GM12878 (cell line): Measurements from ENCODE around the gene FAM219A. TPM values are rescaled to one million over a fixed set of nuclear protein-coding genes. Genes with fewer than 3 reads are reported as not detected.

Source experiments
- ATAC-seq: fragments of 200-7000 bp; cut with Tn5 transposase; 3 replicates; pipeline ENCODE4 v1.9.1; 2020; ENCODE audit warnings: mild to moderate bottlenecking, moderate library complexity
- BruUV-seq: library from RNA; stranded (reverse); fragments of 400-500 nt; replicated peaks from 2 replicates; lab custom pipeline; 2021; lab: Mats Ljungman, UMichigan
- CTCF ChIA-PET: fragments of 300-600 bp; sonication (Branson Sonifier 250); formaldehyde crosslinking; extraction: SDS; loops from one replicate; lab custom pipeline; 2021; ENCODE audit warnings: inconsistent platforms; lab: Yijun Ruan, JAX
- POLR2A ChIA-PET: fragments of 350-600 bp; formaldehyde crosslinking; extraction: SDS; loops from one replicate; lab custom pipeline; 2021; ENCODE audit warnings: inconsistent platforms; lab: Charles Lee
- RAD21 ChIA-PET: fragments of 300-600 bp; sonication (Branson Sonifier 250); formaldehyde crosslinking; loops from one replicate; lab custom pipeline; 2023; ENCODE audit warnings: antibody characterized with exemption; ENCODE audit not compliant: unreplicated experiment; lab: Charles Lee
- SMC1A ChIA-PET: fragments of 300-600 bp; sonication (Branson Sonifier 250); formaldehyde crosslinking; loops from one replicate; lab custom pipeline; 2023; ENCODE audit not compliant: unreplicated experiment, uncharacterized antibody; lab: Charles Lee
- DNase-seq: peaks from one replicate; pipeline ENCODE4 v3.0.0-alpha.2; 2011; ENCODE audit warnings: low read depth, low spot score
- FAIRE-seq: peaks from 3 replicates; lab custom pipeline; 2011; peaks lifted over from hg19 to GRCh38; lab: Jason Lieb, UNC
- H2AFZ ChIP-seq: 2 replicates; pipeline ENCODE4 v1.6.0; 2011; ENCODE audit warnings: low read depth, low read length, control low read depth; ENCODE audit not compliant: control insufficient read depth
- H3K27ac ChIP-seq: 2 replicates; pipeline ENCODE4 v1.5.1; 2011; ENCODE audit warnings: control low read depth; ENCODE audit not compliant: control insufficient read depth, insufficient read depth
- H3K27me3 ChIP-seq, 2 experiments: replicated peaks in 1 of 2; 2 replicates each; pipeline versions ENCODE4 v1.6.0 to v1.6.1; 2011; ENCODE audit warnings: low read length in 1 of 2; ENCODE audit not compliant: control insufficient read depth in 2 of 2, insufficient read depth in 2 of 2
- H3K36me3 ChIP-seq, 2 experiments: 2 replicates each; pipeline ENCODE4 v1.5.1; 2011; ENCODE audit warnings: low read length in 1 of 2; ENCODE audit not compliant: control insufficient read depth in 2 of 2, insufficient read depth in 2 of 2
- H3K4me1 ChIP-seq: 2 replicates; pipeline ENCODE4 v1.6.1; 2011; ENCODE audit warnings: mild to moderate bottlenecking, low read length, moderate library complexity, mixed read lengths; ENCODE audit not compliant: control insufficient read depth, insufficient read depth
- H3K4me2 ChIP-seq: 2 replicates; pipeline ENCODE4 v1.6.0; 2011; ENCODE audit warnings: control low read depth; ENCODE audit not compliant: control insufficient read depth, insufficient read depth
- H3K4me3 ChIP-seq: fragments of 200-600 bp; sonication (generic); 2 replicates; pipeline ENCODE4 v1.5.1; 2016
- H3K79me2 ChIP-seq: 2 replicates; pipeline ENCODE4 v1.6.0; 2011; ENCODE audit warnings: low read length; ENCODE audit not compliant: control insufficient read depth, insufficient read depth
- H3K9ac ChIP-seq: 2 replicates; pipeline ENCODE4 v1.8.0; 2011; ENCODE audit warnings: low read length, control low read depth, mixed read lengths; ENCODE audit not compliant: control insufficient read depth, insufficient read depth
- H3K9me3 ChIP-seq: replicated peaks from 3 replicates; pipeline ENCODE4 v1.5.1; 2011; ENCODE audit warnings: mild to moderate bottlenecking, low read length; ENCODE audit not compliant: control insufficient read depth, insufficient read depth
- H4K20me1 ChIP-seq: 2 replicates; pipeline ENCODE4 v1.6.0; 2011; ENCODE audit not compliant: control insufficient read depth, insufficient read depth
- NKRF ChIP-seq: fragments of 450-650 bp; conservative IDR thresholded peaks from 2 replicates; pipeline ENCODE4 v1.6.1; 2017; ENCODE audit warnings: mild to moderate bottlenecking, moderate library complexity
- SIX5 ChIP-seq: IDR thresholded peaks from 2 replicates; pipeline ENCODE4 v1.6.1; 2011; ENCODE audit warnings: mild to moderate bottlenecking, low read depth, low read length, moderate library complexity; ENCODE audit not compliant: severe bottlenecking
- SPI1 ChIP-seq: IDR thresholded peaks from 2 replicates; pipeline ENCODE4 v1.6.1; 2011; ENCODE audit warnings: low read depth, mild to moderate bottlenecking, low read length, moderate library complexity, borderline replicate concordance; ENCODE audit not compliant: insufficient read depth
- WGBS: methylation state at CpG from one replicate; pipeline ENCODE4 v1.1.6; 2016; ENCODE audit warnings: low lambda C conversion rate; ENCODE audit not compliant: insufficient replicate concordance, insufficient coverage; ENCODE audit errors: missing lambda C conversion rate; 5-methylcytosine and 5-hydroxymethylcytosine counted together
- in situ Hi-C: fragments of 300-500 bp; cut with MboI; formaldehyde crosslinking; loops from 9 replicates; pipeline ENCODE4 v1.14.3; 2018; ENCODE audit warnings: mixed read lengths
- intact Hi-C: fragments of 100-400 bp; cut with micrococcal nuclease; formaldehyde crosslinking; loops from one replicate; pipeline ENCODE4 v1.14.2; 2022; ENCODE audit not compliant: unreplicated experiment
- polyA plus RNA-seq, 11 experiments: library from polyadenylated mRNA; depleted of rRNA in 4 of 11; unstranded in 6 of 11; stranded (reverse) in 5 of 11; fragments of >200 nt; fragmentation: Nextera tagmentation in 4 of 11; fragmentation: Illumina TruSeq in 1 of 11; extraction: Ambion mirVana in 4 of 11; extraction: Trizol in 1 of 11; gene quantifications; 1 replicate in 1 of 11; 2 replicates in 10 of 11; pipeline versions ENCODE4 v1.2.1 to v1.2.3, GENCODE V29; 2011 to 2016; ENCODE audit warnings: inconsistent platforms in 2 of 11, missing spikeins in 2 of 11, low read depth in 1 of 11
- total RNA-seq, 4 experiments: library from RNA; depleted of rRNA in 3 of 4; stranded (reverse); fragments of >200 nt in 3 of 4; fragmentation: Illumina TruSeq in 1 of 4; extraction: Trizol in 1 of 4; gene quantifications; 2 replicates each; pipeline versions ENCODE4 v1.2.1 to v1.2.3, GENCODE V29; 2013 to 2021

FAM219A gene
- total and polyA plus RNA-seq, 10 of the 15 experiments (the other 5 are each of a cell fraction or from before 2014, with no cell fraction given) = 0.11 to 2.0 (median 0.71) TPM

DNA sequence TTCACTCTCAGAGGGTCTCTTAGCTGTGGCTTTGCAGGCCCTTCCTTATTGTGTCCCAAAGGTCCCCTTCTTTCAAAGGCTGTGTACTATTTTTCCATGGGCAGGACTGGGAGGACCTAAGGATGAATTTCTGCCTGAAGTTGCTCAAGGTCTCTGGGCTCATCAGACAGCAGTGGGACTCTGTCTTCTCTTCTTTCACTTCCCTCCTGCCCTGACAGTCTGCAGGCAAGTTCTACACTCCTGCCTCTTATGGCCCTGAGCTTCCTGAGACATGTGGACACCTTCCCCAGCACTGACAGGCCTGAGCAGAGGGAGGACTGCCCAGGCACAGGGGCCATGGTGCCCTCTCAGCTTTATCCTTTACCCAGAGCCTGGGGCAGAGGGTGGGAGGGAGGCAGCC, 49.6 kb upstream of the FAM219A start:
- no peak overlapping the region for H2AFZ ChIP-seq
- ChIA-PET SMC1A (no interaction called here), POLR2A (no interaction called here), CTCF (no interaction called here), RAD21 (no interaction called here)
- no peak overlapping the region for H3K9ac ChIP-seq
- intact Hi-C loops = no loop called here
- TF ChIP-seq SPI1 = 0 out of 2 replicates have a peak, but pooled peaks have one; percentile 12
- TF ChIP-seq NKRF = no peak
- FAIRE-seq = no peak
- DNase-seq = no peak
- no peak overlapping the region for H3K27ac ChIP-seq
- no peak overlapping the region for H3K4me3 ChIP-seq
- peaks cover 8 to 11% of the 10 kb centered on the region in 2 experiments; a peak in 3 of 4 replicates for H3K27me3 ChIP-seq
- no peaks in the 10 kb centered on the region; a peak in 1 of 4 replicates for H3K36me3 ChIP-seq
- ATAC-seq = peak; percentile 37; the same call in 1 of the 3 replicates
- in situ Hi-C loops = no loop called here
- H3K79me2 ChIP-seq = no peaks in the 10 kb centered on the region
- no peak overlapping the region for H3K4me2 ChIP-seq
- no peaks in the 10 kb centered on the region; the same call in 1 of the 2 replicates for H4K20me1 ChIP-seq
- no peaks in the 10 kb centered on the region for H3K4me1 ChIP-seq
- H3K9me3 ChIP-seq = no peaks in the 10 kb centered on the region
- no TSS peak for BruUV-seq

GRCh38 chr9:34507556-34507955, 49.2 kb upstream of the FAM219A start:
- BruUV-seq = no TSS peak
- Histone ChIP-seq H2AFZ (no peak overlapping the region), H3K27ac (no peak overlapping the region), H3K79me2 (no peaks in the 10 kb centered on the region), H4K20me1 (no peaks in the 10 kb centered on the region; the same call in 1 of the 2 replicates), H3K4me1 (no peaks in the 10 kb centered on the region), H3K36me3 (no peaks in the 10 kb centered on the region; a peak in 1 of 4 replicates), H3K27me3 (peaks cover 5 to 10% of the 10 kb centered on the region in 2 experiments; a peak in 3 of 4 replicates), H3K4me3 (no peak overlapping the region), H3K9me3 (no peaks in the 10 kb centered on the region), H3K9ac (no peak overlapping the region), H3K4me2 (no peak overlapping the region)
- no peak for TF ChIP-seq SIX5
- no peak for ATAC-seq
- ChIA-PET SMC1A (interaction anchor here (1.7 kb wide), 1 partner anchor 84 kb away, joined by 3 read pairs; no protein-coding TSS in a partner anchor), CTCF (interaction anchor here (1.5 kb wide), 1 partner anchor 10 kb away, joined by 6 read pairs; no protein-coding TSS in a partner anchor), POLR2A (no interaction called here), RAD21 (no interaction called here)
- 36% methylated on average over 5 of the region's 5 CpGs for WGBS
- intact Hi-C loops (no loop called here), in situ Hi-C loops (no loop called here)
- no peak for DNase-seq
- no peak for FAIRE-seq
